ES-I3 (cell line): ENCODE data around the gene ANKIB1.
"Not testable (repeated sequence)": the region's sequence is repeated elsewhere in the genome, so short reads cannot be mapped to it uniquely, and the experiment has no call there.

ENCODE experiments used
- H3K36me3 ChIP-seq: 2 replicates; pipeline ENCODE4 v1.6.1; 2013; ENCODE audit warnings: mild to moderate bottlenecking, low read length, control low read depth, moderate library complexity; ENCODE audit not compliant: insufficient read depth
- H3K4me1 ChIP-seq: 2 replicates; pipeline ENCODE4 v1.6.1; 2013; ENCODE audit warnings: mild to moderate bottlenecking, control low read depth, low read length; ENCODE audit not compliant: insufficient read depth
- H3K9ac ChIP-seq: 2 replicates; pipeline ENCODE4 v1.6.1; 2013; ENCODE audit warnings: low read depth, mild to moderate bottlenecking, low read length, moderate library complexity
- H3K9me3 ChIP-seq: 2 replicates; pipeline ENCODE4 v1.6.1; 2013; ENCODE audit warnings: mild to moderate bottlenecking, low read length, moderate library complexity; ENCODE audit not compliant: control insufficient read depth, insufficient read depth

ANKIB1 gene

DNA sequence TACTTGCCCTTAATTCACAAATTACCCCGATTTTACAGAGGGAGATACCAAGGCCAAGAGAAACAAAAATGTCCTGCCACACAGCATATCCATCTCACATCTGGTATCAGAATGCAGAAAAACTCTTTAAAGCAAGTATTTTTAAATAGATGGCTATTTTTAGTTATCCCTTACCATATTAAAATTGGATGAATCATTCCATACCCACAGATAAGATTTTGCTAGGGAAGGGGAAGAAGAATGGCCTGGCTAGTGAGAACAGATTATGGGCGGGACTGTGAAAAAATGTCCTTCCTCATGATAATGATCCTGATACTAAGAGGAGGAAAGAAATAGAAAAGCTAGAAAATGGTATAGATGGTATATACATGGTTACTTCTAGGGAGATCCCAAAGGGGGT is 121.0 kb downstream of the ANKIB1 start:
- Histone ChIP-seq H3K9ac (no peak overlapping the region), H3K4me1 (no peaks in the 10 kb centered on the region), H3K9me3 (no peaks in the 10 kb centered on the region), H3K36me3 (peaks cover 7% of the 10 kb centered on the region; the same call in 1 of the 2 replicates)

- peaks cover 4% of the 10 kb centered on the region; the same call in 1 of the 2 replicates for H3K36me3 ChIP-seq
- no peaks in the 10 kb centered on the region for H3K9me3 ChIP-seq
Measured at GRCh38 chr7:92368741-92369140, 123.0 kb downstream of the ANKIB1 start.

DNA sequence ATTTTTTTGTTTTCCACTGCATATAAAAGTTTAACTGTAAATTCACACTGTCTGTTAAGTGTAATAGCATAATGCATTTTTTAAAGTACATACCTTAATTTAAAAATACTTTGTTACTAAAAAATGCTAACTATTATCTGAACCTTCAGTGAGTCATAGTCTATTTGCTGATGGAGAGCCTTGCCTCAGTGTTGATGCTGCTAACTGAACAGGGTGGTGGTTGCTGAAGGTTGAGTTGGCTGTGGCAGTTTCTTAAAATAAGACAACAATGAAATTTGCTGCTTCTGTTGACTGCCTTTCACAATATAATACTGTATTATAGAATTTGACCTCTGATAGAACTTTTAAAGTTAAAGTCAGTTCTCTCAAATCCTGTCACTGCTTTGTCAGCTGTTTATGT is 129.2 kb downstream of the ANKIB1 start:
- Histone ChIP-seq H3K36me3 (peaks cover 3% of the 10 kb centered on the region; the same call in 1 of the 2 replicates), H3K9ac (no peak overlapping the region), H3K4me1 (no peaks in the 10 kb centered on the region), H3K9me3 (peaks cover 9% of the 10 kb centered on the region)

More at GRCh38 chr7:92368741-92369140, 123.0 kb downstream of the ANKIB1 start:
- Histone ChIP-seq H3K9ac (no peak overlapping the region), H3K4me1 (no peaks in the 10 kb centered on the region)

- H3K9ac ChIP-seq: no peak overlapping the region
- H3K9me3 ChIP-seq: no peaks in the 10 kb centered on the region
- H3K4me1 ChIP-seq: no peaks in the 10 kb centered on the region
- H3K36me3 ChIP-seq: peaks cover 2% of the 10 kb centered on the region
Measured at GRCh38 chr7:92391071-92391470, 145.3 kb downstream of the ANKIB1 start.

GRCh38 chr7:92397542-92397941 is 151.8 kb downstream of the ANKIB1 start:
- H3K9me3 ChIP-seq: no peaks in the 10 kb centered on the region
- H3K36me3 ChIP-seq: peaks cover 4% of the 10 kb centered on the region
- H3K4me1 ChIP-seq: 0 out of 2 replicates have a peak, but pooled peaks cover under 1% of the 10 kb centered on the region
- no peak overlapping the region for H3K9ac ChIP-seq

- Histone ChIP-seq H3K4me1 (peaks cover 11% of the 10 kb centered on the region; the same call in 1 of the 2 replicates), H3K9me3 (no peaks in the 10 kb centered on the region), H3K9ac (no peak overlapping the region), H3K36me3 (peaks cover 4% of the 10 kb centered on the region; the same call in 1 of the 2 replicates)
Measured at GRCh38 chr7:92400013-92400412, 154.2 kb downstream of the ANKIB1 start.

DNA sequence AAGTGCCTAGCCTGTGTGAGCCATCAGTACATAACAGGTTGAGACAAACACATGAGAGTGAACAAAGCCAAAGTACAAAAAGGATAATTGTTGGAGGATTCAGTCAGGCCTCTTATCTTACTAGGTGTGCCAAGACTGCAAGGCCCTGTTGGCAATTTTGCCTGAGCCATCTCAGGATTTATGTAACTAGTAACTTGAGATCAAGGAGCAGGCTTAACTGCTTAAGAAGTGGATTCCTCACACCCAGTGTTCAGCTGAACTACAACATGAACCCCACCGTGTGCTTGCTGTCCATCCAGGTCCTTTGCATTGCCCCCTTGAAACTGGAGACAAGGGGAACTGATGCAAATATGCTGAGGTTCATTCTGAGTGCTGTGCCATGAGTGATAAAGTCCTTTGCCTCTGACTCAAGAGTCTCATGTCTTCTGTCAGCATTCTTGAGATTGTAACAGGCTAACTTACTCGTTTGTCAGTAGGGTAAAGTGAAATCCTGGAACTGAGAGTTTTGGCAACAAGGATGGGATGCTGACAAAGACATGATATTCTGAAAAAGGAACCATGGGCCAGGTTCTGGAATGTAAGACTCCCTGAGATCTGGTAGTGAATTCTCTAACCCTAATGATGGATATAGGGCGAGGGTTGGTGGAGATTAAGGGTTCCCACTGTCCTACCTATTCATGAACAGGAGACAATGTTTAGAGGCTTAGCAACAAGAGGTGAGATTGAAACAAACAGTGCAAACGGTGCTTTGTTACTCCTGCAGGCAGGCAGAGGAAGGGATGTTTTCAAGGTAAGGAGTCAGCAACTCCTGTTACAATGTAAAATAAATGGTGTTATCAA is 157.4 kb downstream of the ANKIB1 start:
- H3K9ac ChIP-seq: no peak overlapping the region
- peaks cover 11% of the 10 kb centered on the region; the same call in 1 of the 2 replicates for H3K4me1 ChIP-seq

DNA sequence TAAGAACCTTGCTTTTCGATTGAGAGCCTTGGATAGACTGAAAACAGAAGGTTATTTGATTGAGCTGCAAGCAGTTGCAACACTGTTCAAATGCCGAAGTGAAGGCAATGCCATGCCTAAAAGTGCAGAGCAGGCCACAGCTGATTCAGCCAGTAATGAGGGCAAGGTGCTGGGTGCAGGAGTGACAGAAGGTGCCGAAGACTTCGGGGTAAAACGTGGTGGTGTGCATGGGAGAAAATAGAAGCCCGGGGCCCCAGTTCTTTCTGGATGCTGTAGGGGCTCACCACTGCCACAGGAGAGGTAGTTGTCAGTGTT is 157.9 kb downstream of the ANKIB1 start:
- Histone ChIP-seq H3K36me3 (peaks cover under 1% of the 10 kb centered on the region; the same call in 1 of the 2 replicates), H3K9me3 (no peaks in the 10 kb centered on the region), H3K4me1 (peaks cover 11% of the 10 kb centered on the region; the same call in 1 of the 2 replicates), H3K9ac (no peak overlapping the region)

More for the DNA sequence above, 157.4 kb downstream of the ANKIB1 start:
- Histone ChIP-seq H3K9me3 (no peaks in the 10 kb centered on the region), H3K36me3 (peaks cover 4% of the 10 kb centered on the region; the same call in 1 of the 2 replicates)

DNA sequence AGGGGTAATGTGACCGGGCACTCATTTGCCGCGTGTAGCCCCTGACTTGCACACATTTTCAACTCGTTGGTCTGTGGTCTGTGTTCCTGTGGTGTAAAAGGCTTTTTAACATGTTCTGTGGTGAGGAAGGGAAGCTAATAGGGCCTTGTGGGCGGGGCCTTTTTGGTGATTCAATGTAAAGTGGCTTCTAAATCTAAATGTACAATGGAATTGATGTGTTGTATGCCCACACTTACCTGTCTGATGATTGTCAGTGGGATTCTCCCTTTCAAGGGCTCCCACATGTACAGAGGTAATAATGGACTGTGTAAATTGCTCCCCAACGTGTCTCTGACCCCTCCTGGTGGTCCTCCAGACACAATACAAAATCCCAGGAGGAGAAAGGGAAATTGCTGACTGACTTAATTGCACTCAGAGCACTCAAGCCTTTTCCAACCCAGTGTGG is 158.4 kb downstream of the ANKIB1 start:
- H3K9ac ChIP-seq: no peak overlapping the region
- H3K9me3 ChIP-seq: no peaks in the 10 kb centered on the region
- peaks cover 11% of the 10 kb centered on the region; the same call in 1 of the 2 replicates for H3K4me1 ChIP-seq
- H3K36me3 ChIP-seq: no peaks in the 10 kb centered on the region

- Histone ChIP-seq H3K9ac (no peak overlapping the region), H3K36me3 (no peaks in the 10 kb centered on the region), H3K9me3 (no peaks in the 10 kb centered on the region), H3K4me1 (no peaks in the 10 kb centered on the region)
Measured at GRCh38 chr7:92409357-92409756, 163.6 kb downstream of the ANKIB1 start.

- H3K9me3 ChIP-seq, H3K4me1 ChIP-seq, H3K36me3 ChIP-seq, H3K9ac ChIP-seq: not testable (repeated sequence)
Measured at GRCh38 chr7:92410162-92410561, 164.4 kb downstream of the ANKIB1 start.

DNA sequence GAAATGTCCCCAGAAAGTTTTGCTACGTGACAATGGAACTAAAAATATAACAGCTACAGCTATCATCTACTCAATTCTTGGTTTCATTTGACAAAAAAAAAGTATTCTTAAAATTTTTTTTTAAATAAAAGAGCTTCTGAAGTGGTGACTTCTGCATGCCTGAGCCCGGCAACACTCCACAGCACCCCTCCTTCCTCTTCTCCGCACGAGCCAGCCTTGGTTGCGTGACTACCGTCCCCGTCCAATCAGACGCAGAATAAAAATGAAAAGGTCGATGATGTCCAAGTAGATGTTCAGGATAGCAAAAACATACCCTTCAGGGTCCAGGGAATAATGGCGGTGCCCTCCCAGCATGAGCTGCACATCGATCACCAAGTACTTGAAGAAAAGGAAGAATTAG is 167.0 kb downstream of the ANKIB1 start:
- Histone ChIP-seq H3K9me3 (no peaks in the 10 kb centered on the region), H3K9ac (no peak overlapping the region), H3K36me3 (no peaks in the 10 kb centered on the region), H3K4me1 (0 out of 2 replicates have a peak, but pooled peaks cover 3% of the 10 kb centered on the region)

GRCh38 chr7:92413550-92413949 is 167.8 kb downstream of the ANKIB1 start:
- no peaks in the 10 kb centered on the region for H3K36me3 ChIP-seq
- H3K9me3 ChIP-seq: no peaks in the 10 kb centered on the region
- 0 out of 2 replicates have a peak, but pooled peaks cover 3% of the 10 kb centered on the region for H3K4me1 ChIP-seq
- H3K9ac ChIP-seq: no peak overlapping the region

DNA sequence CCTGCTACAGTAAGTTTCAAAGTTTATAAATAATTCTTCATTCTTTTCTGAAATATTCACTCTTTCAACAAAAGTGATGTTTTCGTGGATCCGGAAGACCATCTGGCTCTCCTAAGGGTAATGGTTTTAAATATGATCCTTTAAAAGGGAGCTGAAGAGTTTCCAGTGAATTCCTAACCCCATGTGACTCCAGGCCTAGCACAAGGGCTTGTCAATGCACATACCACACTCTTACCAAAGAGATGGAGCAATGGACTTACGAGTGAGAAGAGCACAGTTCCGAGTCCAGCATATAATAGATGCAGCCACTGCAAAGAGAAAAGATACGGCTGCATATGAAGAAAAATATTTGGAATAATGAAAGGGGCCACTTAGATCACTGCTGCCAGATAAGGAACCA is 169.5 kb downstream of the ANKIB1 start:
- Histone ChIP-seq H3K9ac (no peak overlapping the region), H3K36me3 (no peaks in the 10 kb centered on the region), H3K9me3 (no peaks in the 10 kb centered on the region), H3K4me1 (0 out of 2 replicates have a peak, but pooled peaks cover 3% of the 10 kb centered on the region)

GRCh38 chr7:92417913-92418312 is 172.1 kb downstream of the ANKIB1 start:
- no peaks in the 10 kb centered on the region for H3K9me3 ChIP-seq
- H3K9ac ChIP-seq: no peak overlapping the region
- 0 out of 2 replicates have a peak, but pooled peaks cover 3% of the 10 kb centered on the region for H3K4me1 ChIP-seq
- H3K36me3 ChIP-seq: no peaks in the 10 kb centered on the region
